PFSK-1 (cell line): Measurements from ENCODE around the gene CDK6.

Experiments used
- FOXP2 ChIP-seq: optimal IDR thresholded peaks from 2 replicates; pipeline ENCODE3; 2011; ENCODE audit warnings: borderline replicate concordance, control low read depth, inconsistent platforms; ENCODE audit not compliant: insufficient read depth; ENCODE audit errors: extremely low read length, extremely low read depth
- POLR2AphosphoS5 ChIP-seq: IDR thresholded peaks from 2 replicates; pipeline ENCODE4 v1.6.1; 2012; ENCODE audit warnings: low read depth, mild to moderate bottlenecking, control low read depth, low read length, moderate library complexity
- SIN3A ChIP-seq: IDR thresholded peaks from 2 replicates; pipeline ENCODE4 v1.6.1; 2012; ENCODE audit warnings: mild to moderate bottlenecking, low read length, moderate library complexity, borderline replicate concordance; ENCODE audit not compliant: insufficient read depth
- TAF1 ChIP-seq: IDR thresholded peaks from 2 replicates; pipeline ENCODE4 v1.6.1; 2012; ENCODE audit warnings: low read length, control low read depth, borderline replicate concordance; ENCODE audit not compliant: insufficient read depth
- TF ChIP-seq, protein P1 (sequence below), 2 experiments: IDR thresholded peaks; 2 replicates each; pipeline versions ENCODE4 v1.6.1 to v1.8.0; 2011 to 2012; ENCODE audit warnings: low read depth in 2 of 2, low read length in 2 of 2, control low read depth in 1 of 2, inconsistent platforms in 1 of 2, mild to moderate bottlenecking in 1 of 2, moderate library complexity in 1 of 2; ENCODE audit not compliant: insufficient read depth in 1 of 2

CDK6 gene

DNA sequence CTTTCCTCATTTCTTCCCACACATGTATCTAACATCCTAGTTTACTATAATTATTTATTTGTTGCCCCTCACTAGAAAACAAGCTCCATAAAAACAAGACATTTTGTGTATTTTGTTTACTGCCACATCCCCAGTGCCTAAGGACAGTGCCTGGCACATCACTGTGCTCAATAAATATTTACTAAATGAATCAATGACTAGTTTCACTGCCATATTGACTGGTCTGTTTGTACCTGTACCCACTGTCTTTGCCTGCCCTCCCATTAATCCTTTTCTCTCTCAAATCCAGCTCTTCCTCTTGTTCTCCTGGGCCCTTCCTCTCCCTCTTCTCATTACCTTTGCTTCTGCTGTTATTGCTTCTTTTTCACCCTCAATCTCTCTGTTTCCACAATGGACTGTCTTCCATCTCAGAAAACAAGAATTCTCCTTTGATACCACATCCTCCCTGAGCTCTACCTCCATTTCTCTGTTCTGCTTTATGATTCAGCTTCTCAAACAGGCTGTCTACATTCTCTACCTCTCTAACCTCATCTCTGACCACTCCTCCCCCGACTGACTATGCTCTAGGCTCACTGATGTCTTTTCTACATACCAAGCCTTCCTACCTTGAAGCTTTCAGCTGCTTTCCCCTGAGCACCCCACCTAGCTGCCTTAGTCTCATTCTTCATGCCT lies 237.9 kb downstream of the CDK6 start:
- TF ChIP-seq SIN3A (no peak), TAF1 (no peak), FOXP2 (no peak), POLR2AphosphoS5 (no peak)
- TF ChIP-seq, protein P1, sequence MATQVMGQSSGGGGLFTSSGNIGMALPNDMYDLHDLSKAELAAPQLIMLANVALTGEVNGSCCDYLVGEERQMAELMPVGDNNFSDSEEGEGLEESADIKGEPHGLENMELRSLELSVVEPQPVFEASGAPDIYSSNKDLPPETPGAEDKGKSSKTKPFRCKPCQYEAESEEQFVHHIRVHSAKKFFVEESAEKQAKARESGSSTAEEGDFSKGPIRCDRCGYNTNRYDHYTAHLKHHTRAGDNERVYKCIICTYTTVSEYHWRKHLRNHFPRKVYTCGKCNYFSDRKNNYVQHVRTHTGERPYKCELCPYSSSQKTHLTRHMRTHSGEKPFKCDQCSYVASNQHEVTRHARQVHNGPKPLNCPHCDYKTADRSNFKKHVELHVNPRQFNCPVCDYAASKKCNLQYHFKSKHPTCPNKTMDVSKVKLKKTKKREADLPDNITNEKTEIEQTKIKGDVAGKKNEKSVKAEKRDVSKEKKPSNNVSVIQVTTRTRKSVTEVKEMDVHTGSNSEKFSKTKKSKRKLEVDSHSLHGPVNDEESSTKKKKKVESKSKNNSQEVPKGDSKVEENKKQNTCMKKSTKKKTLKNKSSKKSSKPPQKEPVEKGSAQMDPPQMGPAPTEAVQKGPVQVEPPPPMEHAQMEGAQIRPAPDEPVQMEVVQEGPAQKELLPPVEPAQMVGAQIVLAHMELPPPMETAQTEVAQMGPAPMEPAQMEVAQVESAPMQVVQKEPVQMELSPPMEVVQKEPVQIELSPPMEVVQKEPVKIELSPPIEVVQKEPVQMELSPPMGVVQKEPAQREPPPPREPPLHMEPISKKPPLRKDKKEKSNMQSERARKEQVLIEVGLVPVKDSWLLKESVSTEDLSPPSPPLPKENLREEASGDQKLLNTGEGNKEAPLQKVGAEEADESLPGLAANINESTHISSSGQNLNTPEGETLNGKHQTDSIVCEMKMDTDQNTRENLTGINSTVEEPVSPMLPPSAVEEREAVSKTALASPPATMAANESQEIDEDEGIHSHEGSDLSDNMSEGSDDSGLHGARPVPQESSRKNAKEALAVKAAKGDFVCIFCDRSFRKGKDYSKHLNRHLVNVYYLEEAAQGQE (IDR thresholded peaks at IDR 0.05; ENCODE audit: insufficient read depth in 1 of 2, low read depth in 2 of 2, low read length in 2 of 2) = no peak

DNA sequence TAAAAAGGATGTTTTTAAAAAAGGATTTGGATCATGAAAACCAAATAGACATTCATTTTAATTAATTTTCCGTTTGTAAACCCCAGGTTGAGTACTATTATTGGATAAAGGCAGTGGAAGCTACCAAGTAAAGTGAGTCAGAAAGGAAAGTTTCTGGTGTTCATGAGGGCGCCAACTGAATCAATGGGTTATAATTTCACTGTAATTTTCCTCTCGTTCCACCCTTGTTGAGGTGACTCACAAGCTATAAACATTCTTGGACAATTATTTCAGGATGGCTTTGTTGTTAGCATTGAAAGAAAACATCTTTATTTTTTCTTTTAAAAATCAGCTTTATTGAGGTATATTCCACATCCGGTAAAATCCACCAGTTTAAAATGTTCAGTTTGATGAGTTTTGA lies 241.1 kb downstream of the CDK6 start:
- no peak for TF ChIP-seq FOXP2
- no peak for TF ChIP-seq SIN3A
- TF ChIP-seq TAF1 = no peak
- TF ChIP-seq, protein P1 (IDR thresholded peaks at IDR 0.05; ENCODE audit: insufficient read depth in 1 of 2, low read depth in 2 of 2, low read length in 2 of 2) = no peak
- no peak for TF ChIP-seq POLR2AphosphoS5

DNA sequence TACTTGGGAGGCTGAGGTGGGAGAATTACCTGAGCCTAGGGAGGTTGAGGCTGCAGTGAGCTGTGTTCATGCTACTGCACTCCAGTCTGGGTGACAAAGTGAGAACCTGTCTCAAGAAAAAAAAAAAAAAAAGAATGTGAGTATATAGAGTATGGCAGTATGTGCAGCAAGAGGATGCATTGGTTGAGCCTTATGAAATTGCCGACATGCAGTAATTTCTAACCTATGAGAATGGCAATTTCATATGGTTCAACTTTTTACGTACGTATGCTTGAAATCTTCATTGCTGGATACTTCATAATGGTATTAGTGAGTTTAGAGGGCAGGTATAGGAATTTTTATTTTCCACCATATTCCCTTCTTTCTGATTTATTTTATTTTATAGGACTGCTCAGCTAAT lies 241.6 kb downstream of the CDK6 start:
- no peak for TF ChIP-seq SIN3A
- no peak for TF ChIP-seq TAF1
- TF ChIP-seq FOXP2 = no peak
- TF ChIP-seq POLR2AphosphoS5 = no peak
- TF ChIP-seq, protein P1 (IDR thresholded peaks at IDR 0.05; ENCODE audit: insufficient read depth in 1 of 2, low read depth in 2 of 2, low read length in 2 of 2) = no peak

DNA sequence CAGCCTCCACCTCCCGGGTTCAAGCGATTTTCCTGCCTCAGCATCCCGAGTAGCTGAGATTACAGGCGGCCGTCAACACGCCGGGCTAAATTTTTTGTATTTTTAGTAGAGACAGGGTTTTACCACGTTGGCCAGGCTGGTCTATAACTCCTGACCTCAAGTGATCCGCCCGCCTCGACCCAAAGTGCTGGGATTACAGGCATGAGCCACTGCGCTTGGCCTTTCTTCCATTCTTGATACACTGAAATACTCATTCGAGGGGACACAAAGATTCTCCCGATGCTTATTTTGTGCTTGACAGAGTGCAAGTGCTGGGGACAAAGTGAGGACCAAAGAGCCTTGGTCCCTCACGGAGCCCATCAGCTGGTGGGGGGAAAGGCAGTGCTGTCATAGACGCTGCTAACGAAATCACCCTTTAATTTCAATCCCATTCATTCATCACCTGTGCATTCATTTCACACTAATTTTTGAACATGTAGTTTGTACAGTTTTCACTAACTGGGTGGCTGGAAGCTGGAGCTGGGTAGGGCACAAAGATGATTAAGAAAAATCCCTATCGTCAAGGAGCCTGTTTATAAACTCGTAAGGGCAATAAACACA lies 245.6 kb downstream of the CDK6 start:
- TF ChIP-seq FOXP2 = no peak
- no peak for TF ChIP-seq TAF1
- no peak for TF ChIP-seq POLR2AphosphoS5
- TF ChIP-seq, protein P1 (IDR thresholded peaks at IDR 0.05; ENCODE audit: insufficient read depth in 1 of 2, low read depth in 2 of 2, low read length in 2 of 2) = no peak
- TF ChIP-seq SIN3A = no peak
